Thyroid gland (tissue), 4 donors: Measurements from ENCODE around the gene ZCCHC13.

Source experiments
- CTCF ChIP-seq, 6 experiments: fragments of 200-600 bp in 3 of 6; fragments of 450-650 bp in 3 of 6; sonication (generic) in 3 of 6; IDR thresholded peaks; one replicate each; pipeline ENCODE4 v1.5.1; 2016 to 2019; ENCODE audit warnings: antibody characterized with exemption in 6 of 6, mild to moderate bottlenecking in 2 of 6, inconsistent platforms in 1 of 6, moderate library complexity in 1 of 6
- POLR2A ChIP-seq, 2 donors: fragments of 450-650 bp; IDR thresholded peaks; one replicate each; pipeline ENCODE4 v1.6.1; 2017; ENCODE audit warnings: antibody characterized with exemption in 2 of 2, mild to moderate bottlenecking in 2 of 2, moderate library complexity in 1 of 2

- TF ChIP-seq POLR2A (IDR thresholded peaks at IDR 0.05) (no peak), CTCF (IDR thresholded peaks at IDR 0.05) (no peak)
Measured at GRCh38 chrX:74300869-74301268, 3.1 kb upstream of the ZCCHC13 start.
